GM21723 (cell line): ENCODE data around the gene EIF2B2.
A peak's percentile ranks its signal among the peaks of the same experiment; 100 is the strongest.

ENCODE experiments used
- ATAC-seq: cut with Tn5 transposase; IDR thresholded peaks from one replicate; pipeline ENCODE4 v1.9.1; 2021; ENCODE audit warnings: mild to moderate bottlenecking, moderate library complexity; ENCODE audit not compliant: unreplicated experiment

The EIF2B2 gene

DNA sequence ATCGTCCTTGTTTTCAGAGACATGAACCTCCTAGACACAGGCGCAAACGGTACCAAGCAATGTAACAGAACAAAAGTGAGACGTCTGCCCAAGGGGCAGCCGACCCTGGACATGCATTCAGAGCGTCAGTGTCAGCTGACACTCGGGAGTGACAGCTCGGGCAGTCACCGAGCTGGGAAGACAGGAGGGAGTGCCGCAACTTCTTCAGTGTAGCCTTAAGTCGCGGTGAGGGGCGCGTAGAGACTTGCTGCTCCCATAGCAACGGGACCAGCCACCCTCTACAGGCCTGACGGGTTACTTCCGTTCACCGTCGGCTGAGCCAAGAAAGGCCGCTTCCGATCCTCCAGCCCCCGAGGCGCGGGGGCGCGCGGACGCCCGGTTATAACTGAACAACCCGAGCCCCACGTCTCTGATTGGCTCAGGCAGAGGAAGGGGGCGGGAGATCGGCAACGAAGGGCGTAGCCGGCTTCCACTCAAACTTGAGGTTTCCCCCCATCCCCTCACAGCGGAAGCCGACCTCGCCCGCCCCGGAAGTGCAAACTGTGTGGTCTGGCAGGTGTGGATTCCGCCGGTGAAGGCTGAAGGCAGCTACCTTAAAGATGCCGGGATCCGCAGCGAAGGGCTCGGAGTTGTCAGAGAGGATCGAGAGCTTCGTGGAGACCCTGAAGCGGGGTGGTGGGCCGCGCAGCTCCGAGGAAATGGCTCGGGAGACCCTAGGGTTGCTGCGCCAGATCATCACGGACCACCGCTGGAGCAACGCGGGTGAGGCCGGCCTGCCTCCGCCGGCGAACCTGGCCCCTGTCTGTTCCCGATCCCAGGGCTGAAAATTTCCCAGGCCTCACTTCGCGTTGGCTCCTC, at the start of gene EIF2B2:
EIF2B2 (plus strand) TSS at position 530 of the 858 bp plus-strand sequence; CDS start at position 600, 70 bp downstream.
- ATAC-seq: peak; percentile 97

DNA sequence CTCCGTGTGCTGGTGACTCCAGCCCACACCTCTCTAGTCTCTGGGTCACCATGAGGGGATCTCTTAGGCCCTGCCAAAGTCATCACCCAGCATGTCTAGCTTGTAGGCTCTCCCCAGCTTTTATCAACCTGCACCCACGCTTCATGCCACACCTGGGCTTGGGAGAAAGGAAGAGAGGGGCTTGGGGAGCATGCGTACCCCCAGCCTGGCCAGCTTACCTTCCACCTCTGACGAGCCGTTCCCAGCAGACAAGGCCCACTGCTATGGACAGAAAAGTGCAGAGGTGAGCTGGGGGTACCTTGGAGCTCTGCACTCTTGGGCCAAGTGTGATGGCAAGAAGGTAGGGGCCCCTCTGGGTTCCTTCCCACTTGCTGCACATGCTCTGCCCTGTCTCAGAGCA, 49.0 kb upstream of the EIF2B2 start:
- no peak for ATAC-seq

DNA sequence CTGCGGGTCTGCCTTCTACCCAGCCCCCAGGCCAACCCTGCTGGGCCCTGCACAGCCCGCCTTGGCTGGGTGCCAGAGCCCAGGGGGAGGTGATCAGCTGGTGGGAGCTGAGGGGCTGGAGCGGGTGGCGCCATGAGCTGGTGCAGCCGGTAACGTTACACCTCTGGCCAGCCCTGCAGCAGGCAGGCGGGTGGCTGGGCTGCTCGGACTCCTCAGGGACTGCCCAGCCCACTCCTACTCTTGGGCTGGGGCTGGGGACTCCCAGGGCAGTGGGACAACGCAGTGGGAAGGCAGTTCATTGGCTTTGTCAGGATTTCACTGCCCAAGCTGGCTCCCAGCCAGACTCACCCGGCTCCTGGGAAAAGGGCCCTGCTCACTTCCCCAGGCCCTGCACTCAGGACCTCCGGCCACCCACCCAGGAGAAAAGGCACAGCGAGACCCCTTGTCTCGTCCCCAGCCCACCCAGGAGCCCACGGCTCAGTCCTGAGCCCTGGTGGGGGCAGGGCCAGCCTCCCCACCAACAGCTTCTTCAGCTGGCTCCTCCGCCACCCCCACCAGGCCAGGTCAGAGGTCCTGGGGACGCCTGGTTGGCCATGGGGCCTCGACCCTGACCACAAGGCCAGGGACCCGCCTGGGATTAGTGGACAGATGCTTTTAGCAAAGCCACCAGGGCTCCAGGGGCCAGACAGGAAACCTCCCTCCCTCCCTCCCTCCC, 48.3 kb upstream of the EIF2B2 start:
- no peak for ATAC-seq

DNA sequence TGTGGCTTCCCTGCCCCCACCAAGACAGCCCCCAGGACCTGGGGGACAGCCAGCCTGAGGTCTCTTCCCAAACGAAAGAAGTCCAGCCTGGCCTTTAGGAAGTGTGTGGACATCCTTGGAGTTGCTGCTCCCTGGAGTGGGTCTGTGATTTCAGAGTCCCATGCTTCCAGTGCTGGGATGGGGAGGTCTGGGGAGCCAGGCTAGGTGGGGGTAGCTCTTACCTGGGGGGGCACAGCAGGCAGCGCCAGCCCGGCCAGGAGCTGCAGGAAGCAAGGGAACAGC, 47.8 kb upstream of the EIF2B2 start:
- no peak for ATAC-seq

DNA sequence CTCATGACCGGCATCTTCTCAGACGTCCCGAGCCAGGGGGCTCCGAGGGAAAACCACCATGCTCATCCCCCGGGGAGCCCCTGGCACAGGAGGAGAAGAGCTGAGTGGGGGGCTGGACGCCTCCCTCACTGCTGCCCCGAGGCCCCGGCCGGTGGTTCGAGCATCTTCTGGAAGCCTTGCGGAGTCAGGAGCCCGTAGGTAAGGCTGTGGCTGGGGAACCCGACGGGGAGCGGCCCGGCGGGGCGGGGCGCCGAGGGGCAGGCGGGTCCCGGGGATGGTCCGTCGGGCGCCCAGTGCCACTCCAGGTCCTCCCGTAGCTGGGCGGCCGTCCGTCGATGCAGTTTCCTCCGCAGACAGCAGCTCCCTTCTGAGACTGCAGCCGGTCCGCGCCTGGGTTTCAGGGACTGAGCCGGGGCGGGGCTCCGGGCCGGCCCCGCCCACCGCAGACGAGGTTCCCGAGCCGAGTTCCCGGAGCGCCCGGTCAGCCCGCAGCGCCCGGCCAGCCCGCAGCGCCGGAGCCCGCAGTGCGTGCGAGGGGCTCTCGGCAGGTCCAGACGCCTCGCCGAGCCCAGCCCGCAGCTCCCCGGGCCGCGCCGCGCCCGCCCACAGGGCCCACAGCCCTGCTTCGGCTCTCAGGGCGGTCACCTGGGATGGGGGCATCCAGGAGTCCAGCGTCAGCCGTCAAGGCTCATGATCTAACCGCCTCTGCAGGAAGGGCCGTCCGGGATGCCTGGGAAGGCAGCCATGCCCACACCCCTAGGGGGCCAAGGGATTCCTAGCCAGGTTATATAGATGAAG, 47.3 kb upstream of the EIF2B2 start, which contains the start of gene PGF:
PGF (minus strand) TSS at position 369 of the 798 bp plus-strand sequence; CDS start at position 14, 355 bp downstream.
- ATAC-seq: no peak

DNA sequence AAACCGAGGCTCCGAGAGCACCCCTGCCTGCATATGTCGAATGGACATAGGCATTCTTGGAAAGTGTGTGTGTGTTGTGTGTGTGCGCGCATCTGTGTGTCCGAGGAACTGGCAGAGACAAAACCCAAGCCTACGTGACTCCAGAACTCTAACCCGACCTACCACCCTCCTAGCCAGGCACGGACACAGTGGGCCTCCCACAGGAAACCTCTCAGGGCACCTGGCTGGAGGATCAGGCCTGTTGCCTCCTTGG, 46.8 kb upstream of the EIF2B2 start:
- ATAC-seq: no peak

DNA sequence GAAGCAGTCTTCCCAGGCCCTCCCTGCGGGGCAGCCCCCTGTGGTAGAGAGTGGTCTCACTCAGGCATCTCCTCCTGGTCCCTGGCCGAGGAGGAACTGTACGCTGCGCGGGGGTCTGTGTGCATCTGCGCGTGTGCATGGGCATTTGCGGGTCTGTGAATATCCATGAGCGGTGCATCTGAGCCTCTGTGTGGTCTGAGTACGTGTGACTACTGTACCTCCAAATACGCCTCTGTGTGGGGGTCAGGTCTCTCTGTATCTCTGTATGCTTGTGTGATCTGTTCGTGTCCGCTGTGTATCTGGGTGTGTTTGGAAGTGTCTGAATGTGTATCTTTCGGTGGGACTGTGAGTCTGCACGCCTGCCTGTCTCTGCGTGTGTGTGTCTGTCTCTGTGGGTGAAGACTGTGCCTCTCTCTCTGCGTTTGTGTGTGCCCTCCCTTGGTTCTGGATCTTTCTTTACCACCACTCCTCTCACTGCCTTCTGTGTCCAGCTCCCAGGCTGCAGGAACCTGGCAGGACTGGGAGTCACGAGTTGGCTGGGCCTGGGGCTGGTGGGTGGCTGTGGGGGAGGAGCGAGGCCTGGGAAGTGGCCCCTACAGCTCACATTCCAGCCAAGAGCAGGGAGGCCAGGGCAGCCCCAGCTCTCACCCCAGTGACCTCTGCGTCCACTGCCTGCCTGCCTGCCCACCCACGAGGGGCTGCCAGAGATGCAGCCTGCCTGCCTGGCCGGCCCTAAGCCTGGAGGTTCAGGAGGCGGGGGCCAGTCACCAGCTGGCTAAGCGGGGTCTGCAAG, 46.2 kb upstream of the EIF2B2 start:
- ATAC-seq: no peak

DNA sequence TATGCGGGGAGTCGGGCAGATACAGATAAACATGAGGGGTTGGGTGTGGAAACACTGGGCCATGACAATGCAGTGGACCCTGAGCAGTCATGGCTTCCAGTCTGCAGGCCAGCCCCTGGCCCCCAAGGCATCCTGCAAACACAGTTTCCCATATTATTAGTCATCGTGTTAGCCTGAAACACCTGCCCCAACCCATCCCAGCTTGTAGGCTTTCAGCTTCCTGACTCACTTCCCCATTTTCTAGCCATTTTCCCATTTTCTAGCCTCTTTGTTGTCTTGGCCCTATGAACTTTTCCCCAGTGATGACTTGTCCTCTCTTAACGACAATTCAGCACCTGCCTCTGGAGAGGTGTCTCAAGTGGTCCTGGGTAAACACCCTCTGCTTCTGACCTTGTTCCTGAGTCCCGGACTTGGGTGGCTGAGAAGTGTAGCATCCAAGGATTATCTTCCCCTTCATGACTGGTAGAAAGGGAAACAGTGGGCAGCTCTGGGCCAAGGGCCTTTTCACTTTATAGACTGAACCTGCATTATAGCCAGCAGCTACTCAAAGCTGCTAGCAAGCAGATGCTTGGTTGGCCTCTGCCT, 43.0 kb upstream of the EIF2B2 start:
- no peak for ATAC-seq

DNA sequence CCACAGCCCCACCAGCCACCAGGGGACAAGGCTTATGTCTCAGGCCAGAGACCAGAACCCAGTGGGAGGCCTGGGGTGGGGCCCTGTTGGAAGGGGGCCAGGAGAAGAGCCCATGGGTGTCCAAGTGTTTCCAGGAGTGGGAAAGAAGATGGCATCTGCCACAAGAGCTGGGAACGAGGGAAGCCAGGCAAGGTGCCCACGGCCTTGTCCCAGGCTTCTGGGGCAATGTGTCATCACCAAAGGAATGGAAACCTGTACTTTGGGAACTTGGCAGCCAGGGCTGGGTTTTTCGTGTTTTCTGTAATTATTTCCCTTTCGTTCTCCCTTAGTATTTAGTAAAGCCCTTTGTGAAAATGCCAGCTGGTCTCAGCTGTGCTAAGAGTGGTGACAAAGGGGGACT, 42.0 kb upstream of the EIF2B2 start:
- ATAC-seq: no peak

DNA sequence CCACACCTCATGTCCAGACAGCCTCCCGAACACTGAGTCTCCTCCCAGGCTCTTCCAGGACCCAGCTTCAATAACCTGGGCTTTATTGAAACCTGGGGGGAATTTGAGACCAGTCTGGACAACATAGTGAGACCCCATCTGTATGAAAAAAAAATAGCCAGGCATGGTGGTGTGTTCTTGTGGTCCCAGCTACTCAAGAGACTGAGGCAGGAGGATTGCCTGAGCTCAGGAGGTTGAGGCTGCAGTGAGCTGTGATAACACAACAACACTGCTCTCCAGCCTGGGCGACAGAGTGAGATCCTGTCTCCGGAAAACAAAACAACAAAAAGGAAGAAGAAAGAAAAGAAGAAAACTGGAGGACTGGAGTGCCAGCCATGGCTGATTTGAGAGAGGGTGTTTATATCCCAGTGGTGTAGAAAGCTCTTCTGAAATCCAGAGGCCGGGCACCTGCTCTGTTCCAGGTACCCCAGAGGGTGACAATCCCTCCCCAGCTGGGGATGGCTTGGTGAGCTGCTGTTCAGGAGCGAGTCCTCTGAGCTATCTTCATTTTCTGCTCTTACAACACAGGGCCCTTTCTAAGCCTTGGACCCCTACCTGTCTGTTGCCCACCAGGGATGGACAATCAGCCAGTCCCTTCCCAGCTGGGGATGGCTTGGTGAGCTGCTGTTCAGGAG, 41.3 kb upstream of the EIF2B2 start:
- ATAC-seq: no peak

DNA sequence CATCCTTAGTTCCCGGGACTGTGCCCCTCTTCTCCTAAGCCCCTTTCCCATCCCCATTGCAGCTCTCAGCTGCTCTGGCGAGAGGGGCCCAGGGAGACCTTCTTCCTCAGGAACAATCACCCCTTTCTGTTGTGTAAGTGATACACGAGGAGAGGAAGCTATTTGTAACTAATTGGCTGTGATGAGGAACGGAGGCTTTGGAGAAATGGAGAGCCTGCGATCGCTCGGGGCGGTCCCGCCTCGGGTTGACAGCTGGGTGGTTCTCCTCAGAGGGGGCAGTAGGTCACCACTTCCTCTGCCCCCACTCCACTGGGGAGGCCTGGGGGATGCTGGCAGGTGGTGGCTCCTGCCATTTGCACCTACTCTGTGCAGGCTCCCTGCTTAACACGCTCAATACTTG, 40.7 kb upstream of the EIF2B2 start:
- ATAC-seq: no peak

DNA sequence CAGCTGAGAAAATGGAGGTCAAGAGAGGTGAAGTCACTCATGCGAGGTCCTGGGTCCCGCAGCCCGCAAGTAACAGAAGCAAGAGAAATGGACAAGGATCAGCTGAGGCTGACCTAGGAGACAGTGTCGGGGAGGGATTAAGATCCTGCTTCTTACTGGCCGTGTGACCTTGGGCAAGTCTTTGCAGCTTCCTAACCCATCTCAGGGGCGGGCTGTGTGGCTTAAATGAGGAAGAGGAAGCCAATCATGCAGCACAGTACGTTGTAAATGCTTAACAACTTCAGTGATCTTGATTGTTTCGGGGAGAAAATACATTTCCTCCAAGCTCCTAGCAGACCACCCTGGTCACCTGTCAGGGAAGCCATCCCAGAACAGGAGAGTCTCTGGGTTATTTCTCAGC, 40.2 kb upstream of the EIF2B2 start:
- ATAC-seq: no peak

DNA sequence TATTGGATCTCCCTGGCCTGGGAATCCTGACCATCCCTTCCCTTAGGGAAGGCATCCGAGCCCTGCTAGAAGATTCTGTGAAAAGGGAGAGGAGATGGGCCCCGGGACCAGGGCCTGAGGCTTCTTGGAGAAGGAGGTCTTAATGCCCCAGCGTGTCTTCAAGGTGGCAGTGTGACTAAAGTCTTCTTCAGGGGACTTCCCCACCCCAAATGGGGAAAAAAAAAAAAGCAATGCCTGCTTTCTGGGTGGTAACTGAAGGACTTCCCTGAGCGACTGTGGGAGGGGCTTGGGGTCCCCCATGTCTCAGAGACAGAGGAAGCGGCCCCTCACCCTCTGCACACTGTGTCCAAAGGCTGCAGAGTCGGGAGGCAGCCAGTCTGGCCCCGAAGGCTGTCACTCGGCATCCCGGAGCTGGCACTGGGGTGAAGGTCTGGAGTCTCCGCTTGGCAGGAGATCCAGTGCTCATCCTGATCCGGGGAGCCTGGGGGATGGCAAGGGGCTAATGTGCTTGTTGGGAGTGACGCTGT, 39.5 kb upstream of the EIF2B2 start:
- no peak for ATAC-seq

DNA sequence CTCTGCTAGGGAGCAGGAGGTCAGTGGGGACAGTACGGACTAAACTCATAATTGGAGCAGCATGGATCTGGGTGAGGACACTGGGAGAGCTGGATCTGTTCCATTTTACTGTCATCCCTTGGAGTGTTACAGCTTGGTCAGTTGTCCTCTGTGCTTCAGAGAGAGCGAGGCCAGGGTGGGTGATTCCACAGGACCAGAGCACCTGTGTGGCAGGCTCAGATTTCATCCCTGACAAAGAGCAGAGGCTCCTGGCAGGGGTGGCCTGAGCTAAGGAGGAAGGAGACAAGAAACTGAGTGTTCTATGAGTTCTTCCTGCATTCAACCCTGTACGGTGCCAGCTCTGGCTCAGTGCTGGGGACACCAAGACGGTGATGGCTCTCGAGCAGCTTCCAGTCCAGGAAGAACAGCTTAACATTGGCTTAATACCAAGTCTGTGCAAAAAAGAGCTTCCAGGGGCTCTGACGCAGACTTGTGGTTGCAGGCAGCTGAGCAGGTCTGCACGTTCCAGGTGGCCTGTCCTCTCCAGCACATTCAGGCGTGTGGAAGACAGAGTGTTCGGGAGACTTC, 38.9 kb upstream of the EIF2B2 start:
- no peak for ATAC-seq

DNA sequence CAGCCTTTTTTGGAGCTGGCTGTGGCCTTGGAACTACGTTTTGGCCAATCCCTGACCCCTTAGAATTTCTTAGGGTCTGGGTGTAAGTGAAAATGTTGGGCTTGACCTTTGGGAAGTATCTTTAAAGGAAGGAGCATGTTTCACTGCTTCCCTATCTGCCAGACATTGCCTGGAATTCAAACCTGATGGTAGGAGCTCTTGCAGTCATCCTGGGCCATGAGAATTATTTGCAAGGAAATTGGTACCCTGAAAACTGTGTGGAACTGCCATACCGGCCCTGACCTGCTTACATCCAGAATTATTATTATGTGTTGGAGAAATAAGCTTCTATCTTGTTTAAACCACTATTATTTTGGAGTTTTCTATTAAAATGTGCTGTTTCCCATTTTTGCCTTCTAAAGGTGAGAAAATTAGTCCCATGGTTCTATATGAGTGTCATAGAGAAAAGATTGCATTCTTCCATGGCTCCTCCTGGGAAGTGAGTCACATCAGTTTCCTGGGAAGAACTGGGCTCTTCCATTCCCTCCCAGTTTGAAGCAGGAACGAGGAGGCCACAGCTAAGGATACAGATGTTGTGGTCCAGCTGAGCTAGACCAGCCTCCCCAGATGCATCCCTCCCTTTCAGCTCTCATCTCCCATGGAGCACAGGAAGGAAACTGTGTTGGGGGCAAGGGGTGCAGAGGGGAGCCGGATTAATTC, 37.8 kb upstream of the EIF2B2 start:
- no peak for ATAC-seq

DNA sequence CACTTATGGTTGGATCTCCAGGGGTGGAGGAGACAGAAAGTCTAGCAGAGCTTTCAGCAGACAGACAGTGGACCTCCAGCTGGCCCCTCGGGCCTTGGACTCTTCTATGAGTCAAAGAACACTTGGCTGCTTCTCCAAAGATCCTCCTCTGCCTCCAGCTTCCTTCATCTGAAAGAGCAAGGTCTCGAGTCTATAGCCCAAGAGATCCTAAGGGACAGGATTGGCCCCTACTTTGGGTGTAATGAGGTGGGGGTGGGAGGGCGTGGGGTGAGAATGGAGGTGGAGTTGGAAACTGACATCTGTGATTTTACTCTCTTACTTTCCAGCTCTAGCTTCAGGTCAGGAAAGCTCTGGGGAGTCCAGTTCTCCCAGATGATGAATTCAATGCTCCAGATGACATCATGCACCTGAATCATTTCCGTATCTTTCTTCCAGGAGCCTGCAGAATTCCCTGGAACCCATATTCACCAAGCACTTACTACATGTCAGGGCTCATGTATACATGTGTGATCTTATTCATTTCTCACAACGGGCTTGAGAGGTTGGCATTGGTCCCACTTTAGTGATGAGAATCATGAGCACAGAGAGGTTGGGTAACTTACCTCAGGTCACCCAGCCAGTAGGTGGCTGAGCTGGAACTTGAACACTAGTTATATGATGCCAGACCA, 37.1 kb upstream of the EIF2B2 start:
- no peak for ATAC-seq

DNA sequence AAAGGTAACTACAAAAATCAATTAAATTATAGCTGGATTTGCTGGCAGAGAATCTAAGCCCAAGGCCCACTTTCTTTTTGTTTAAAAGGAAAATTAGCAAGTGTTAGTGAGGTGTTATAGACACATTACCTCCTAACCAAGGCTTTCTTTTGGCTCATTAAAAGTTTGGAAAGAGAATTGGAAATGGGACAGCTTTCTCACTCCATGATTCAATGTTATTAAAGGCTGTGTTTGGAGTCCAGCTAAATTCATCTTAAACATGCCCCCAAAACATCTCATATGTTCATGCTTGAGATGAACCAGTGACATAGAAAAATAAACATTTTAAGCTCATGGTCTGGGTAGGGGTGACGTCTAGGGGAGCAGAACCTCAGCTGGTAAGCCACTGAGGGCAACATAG, 33.9 kb upstream of the EIF2B2 start:
- no peak for ATAC-seq

DNA sequence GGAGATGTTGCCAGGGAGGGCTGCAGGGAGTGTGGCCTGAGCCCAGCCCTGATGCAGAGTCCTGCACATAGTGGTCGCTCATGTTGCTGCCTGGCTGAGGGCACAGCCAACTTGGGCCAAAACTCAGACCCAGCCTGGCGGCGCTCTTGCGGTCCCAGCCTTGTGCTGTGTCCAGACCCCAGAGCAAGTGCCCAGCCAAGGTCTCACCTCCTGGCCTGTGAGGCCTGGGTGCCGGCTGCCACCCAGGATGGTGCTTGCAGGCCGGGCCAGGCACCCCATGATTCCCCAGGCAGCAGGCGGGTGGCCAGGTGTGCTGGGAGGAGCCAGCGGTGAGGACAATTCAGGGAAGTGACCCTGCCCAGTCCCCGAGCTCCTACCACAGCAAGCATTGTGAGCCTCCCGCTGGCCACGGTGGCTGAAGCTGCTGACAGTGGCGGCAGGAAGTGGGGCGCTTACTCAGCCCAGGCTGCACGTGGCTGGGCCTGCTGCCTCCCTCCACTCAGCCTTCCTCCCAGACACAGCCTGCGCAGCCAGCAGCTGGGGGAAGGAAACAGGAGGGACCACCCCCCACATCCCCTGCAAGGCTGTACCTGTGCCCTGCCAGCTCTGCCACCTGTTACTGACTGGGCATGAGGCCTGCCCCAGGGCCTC, 29.6 kb upstream of the EIF2B2 start:
- ATAC-seq: no peak
